Colonic mucosa (tissue), 4 donors: ENCODE results near the gene NEK3. TPM values are rescaled to one million over a fixed set of nuclear protein-coding genes. Genes with fewer than 3 reads are reported as not detected.
"Not testable (repeated sequence)": the region's sequence is repeated elsewhere in the genome, so short reads cannot be mapped to it uniquely, and the experiment has no call there.

Experiments used
- DNase-seq: peaks from one replicate; pipeline ENCODE4 v3.0.0-alpha.2; 2020
- H3K27ac ChIP-seq: fragments of 200-600 bp; one replicate; pipeline ENCODE4 v1.8.0; 2021
- H3K27me3 ChIP-seq: fragments of 200-600 bp; one replicate; pipeline ENCODE4 v1.8.0; 2021
- H3K36me3 ChIP-seq: fragments of 200-600 bp; one replicate; pipeline ENCODE4 v1.8.0; 2021
- H3K4me1 ChIP-seq: fragments of 200-600 bp; one replicate; pipeline ENCODE4 v1.8.0; 2021; ENCODE audit warnings: mild to moderate bottlenecking
- H3K4me3 ChIP-seq: fragments of 200-600 bp; one replicate; pipeline ENCODE4 v1.8.0; 2021
- H3K9ac ChIP-seq, 2 donors: one replicate each; pipeline ENCODE4 v1.7.0; 2013; ENCODE audit warnings: control low read depth in 2 of 2, low read depth in 2 of 2, low read length in 2 of 2
- H3K9me3 ChIP-seq: fragments of 200-600 bp; one replicate; pipeline ENCODE4 v1.8.0; 2021
- CTCF ChIP-seq: fragments of 200-600 bp; IDR thresholded peaks from one replicate; pipeline ENCODE4 v1.8.0; 2022; ENCODE audit warnings: antibody characterized with exemption, mild to moderate bottlenecking
- intact Hi-C: fragments of 100-400 bp; cut with DNase I; formaldehyde crosslinking; loops from one replicate; pipeline ENCODE4 v1.14.1; 2022
- total RNA-seq, 2 donors: library from RNA; stranded (reverse); fragmentation: NEBNext Ultra II Directional in 1 of 2; extraction: Animal tissue kit (Norgen Biotek cat#: 25700) in 1 of 2; gene quantifications; one replicate each; pipeline ENCODE4 v1.2.1, GENCODE V29; 2021
- donor health status: healthy.
- donor health status: DM: no; HTN: no; CAD: no.
- donor health status: DM: no; HTN: no; CAD: no.

The NEK3 gene
- total RNA-seq, 2 donors from 2014 or later: 27.8 to 35.8 TPM

DNA sequence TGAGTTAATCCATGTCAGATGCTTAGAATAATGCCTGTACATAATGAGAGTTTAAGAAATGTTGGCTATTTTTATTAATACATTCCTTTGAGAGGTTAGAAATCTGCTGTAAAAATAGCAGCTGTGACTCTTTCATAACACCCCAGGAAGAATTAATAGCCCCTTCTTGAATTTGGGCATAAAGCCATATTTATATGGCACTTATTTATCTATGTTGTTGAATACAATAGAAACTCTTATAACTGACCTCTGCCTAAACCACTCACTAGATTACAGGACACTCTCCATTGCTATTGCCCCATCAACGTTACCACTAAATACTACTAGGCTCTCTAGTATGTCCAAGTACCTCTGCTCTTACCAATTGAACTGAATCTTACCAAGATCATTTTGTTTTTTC is 46.8 kb downstream of the NEK3 start:
- Histone ChIP-seq H3K27me3 (no peaks in the 10 kb centered on the region), H3K4me1 (no peaks in the 10 kb centered on the region), H3K9me3 (no peaks in the 10 kb centered on the region), H3K27ac (no peak overlapping the region), H3K36me3 (no peaks in the 10 kb centered on the region), H3K9ac (no peak overlapping the region), H3K4me3 (no peak overlapping the region)
- DNase-seq: no peak
- no peak for TF ChIP-seq CTCF
- intact Hi-C loops: no loop called here

- Histone ChIP-seq H3K27me3 (no peaks in the 10 kb centered on the region), H3K4me1 (no peaks in the 10 kb centered on the region), H3K27ac (no peak overlapping the region), H3K9ac (no peak overlapping the region), H3K4me3 (no peak overlapping the region), H3K36me3 (no peaks in the 10 kb centered on the region), H3K9me3 (no peaks in the 10 kb centered on the region)
- TF ChIP-seq CTCF: no peak
- intact Hi-C loops: no loop called here
- DNase-seq: no peak
Observed at GRCh38 chr13:52109116-52109670, 50.2 kb downstream of the NEK3 start.

DNA sequence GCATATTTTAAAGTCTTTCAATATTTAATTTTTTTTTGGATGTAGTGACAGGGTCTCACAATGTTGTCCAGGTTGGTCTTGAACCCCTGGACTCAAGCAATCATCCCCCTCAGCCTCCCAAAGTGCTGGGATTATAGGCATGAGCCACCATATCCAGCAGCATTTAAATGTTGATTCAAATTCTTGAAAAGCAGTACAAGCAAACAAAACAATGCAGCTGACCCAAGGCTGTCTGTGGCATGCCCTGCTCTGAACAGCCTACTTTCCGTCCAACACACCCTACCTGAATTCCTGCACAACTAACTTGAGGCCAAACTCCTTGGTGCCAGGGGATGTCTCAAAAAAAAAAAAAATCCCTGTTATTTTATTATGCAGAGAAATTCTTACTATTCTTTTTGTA is 53.6 kb downstream of the NEK3 start:
- Histone ChIP-seq H3K4me1 (no peaks in the 10 kb centered on the region), H3K36me3 (no peaks in the 10 kb centered on the region), H3K27me3 (no peaks in the 10 kb centered on the region), H3K27ac (no peak overlapping the region), H3K4me3 (no peak overlapping the region), H3K9ac (no peak overlapping the region), H3K9me3 (no peaks in the 10 kb centered on the region)
- intact Hi-C loops: no loop called here
- TF ChIP-seq CTCF: no peak
- DNase-seq: no peak

DNA sequence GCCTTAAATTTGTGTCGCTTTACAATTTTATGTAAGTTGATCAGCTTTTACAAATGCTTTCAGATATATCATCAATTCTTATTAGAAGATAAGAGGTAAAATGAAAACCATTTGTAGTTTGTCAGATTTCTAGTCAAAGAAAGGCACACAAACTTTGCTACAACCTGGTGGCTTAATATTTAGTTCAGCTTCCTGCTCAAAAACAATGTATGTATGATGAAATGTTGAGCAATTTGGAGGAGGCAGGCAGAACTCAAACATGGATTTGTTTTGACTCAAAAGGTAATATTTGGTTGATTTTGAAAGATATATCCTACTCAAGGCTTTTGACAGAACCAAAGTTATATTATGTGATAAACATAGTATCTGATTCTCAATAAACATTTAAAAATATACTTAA is 54.8 kb downstream of the NEK3 start:
- no peak for DNase-seq
- no peaks in the 10 kb centered on the region for H3K4me1 ChIP-seq
- TF ChIP-seq CTCF: no peak
- no peaks in the 10 kb centered on the region for H3K27me3 ChIP-seq
- no peak overlapping the region for H3K9ac ChIP-seq
- no peak overlapping the region for H3K27ac ChIP-seq
- H3K9me3 ChIP-seq: no peaks in the 10 kb centered on the region
- H3K36me3 ChIP-seq: no peaks in the 10 kb centered on the region
- no peak overlapping the region for H3K4me3 ChIP-seq
- intact Hi-C loops: no loop called here

GRCh38 chr13:52103386-52103785 is 56.0 kb downstream of the NEK3 start:
- Histone ChIP-seq H3K4me3 (no peak overlapping the region), H3K36me3 (no peaks in the 10 kb centered on the region), H3K27ac (no peak overlapping the region), H3K9me3 (no peaks in the 10 kb centered on the region), H3K9ac (no peak overlapping the region), H3K27me3 (no peaks in the 10 kb centered on the region), H3K4me1 (no peaks in the 10 kb centered on the region)
- intact Hi-C loops: no loop called here
- DNase-seq: no peak
- no peak for TF ChIP-seq CTCF

DNA sequence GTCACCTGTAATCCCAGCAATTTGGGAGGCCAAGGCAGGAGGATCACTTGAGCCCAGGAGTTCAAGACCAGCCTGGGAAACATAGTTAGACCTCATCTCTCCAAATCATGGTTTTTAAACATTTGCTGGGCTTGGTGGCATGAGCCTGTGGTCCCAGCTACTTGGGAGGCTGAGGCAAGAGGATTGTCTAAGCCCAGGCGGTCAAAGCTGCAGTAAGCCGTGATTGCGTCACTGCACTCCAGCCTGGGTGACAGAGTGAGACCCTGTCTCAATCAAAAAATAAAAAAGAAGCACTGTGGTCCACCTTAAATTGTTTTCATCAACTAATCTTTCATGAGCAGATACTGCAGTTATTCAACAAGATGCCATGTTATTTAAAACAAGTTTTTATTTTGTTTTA is 57.0 kb downstream of the NEK3 start:
- DNase-seq, H3K27ac ChIP-seq, H3K36me3 ChIP-seq, H3K27me3 ChIP-seq, H3K9ac ChIP-seq, H3K4me1 ChIP-seq, intact Hi-C loops, H3K4me3 ChIP-seq, H3K9me3 ChIP-seq: not testable (repeated sequence)
